T follicular helper cell (primary cell): ENCODE results near the gene SYT5.
A peak's percentile ranks its signal among the peaks of the same experiment; 100 is the strongest.
"Not testable (repeated sequence)": the region's sequence is repeated elsewhere in the genome, so short reads cannot be mapped to it uniquely, and the experiment has no call there.

ENCODE experiments used
- DNase-seq: peaks from one replicate; pipeline ENCODE4 v3.0.0-alpha.2; 2020; ENCODE audit warnings: low read depth

SYT5 gene

GRCh38 chr19:55208880-55209692 is 29.0 kb upstream of the SYT5 start, which contains the start of gene PTPRH:
Gene PTPRH (minus strand): TSS chr19:55209501. CDS start chr19:55209433, 68 bp downstream.
- no peak for DNase-seq

GRCh38 chr19:55206664-55207500 is 26.8 kb upstream of the SYT5 start:
- DNase-seq, result no peak

DNA sequence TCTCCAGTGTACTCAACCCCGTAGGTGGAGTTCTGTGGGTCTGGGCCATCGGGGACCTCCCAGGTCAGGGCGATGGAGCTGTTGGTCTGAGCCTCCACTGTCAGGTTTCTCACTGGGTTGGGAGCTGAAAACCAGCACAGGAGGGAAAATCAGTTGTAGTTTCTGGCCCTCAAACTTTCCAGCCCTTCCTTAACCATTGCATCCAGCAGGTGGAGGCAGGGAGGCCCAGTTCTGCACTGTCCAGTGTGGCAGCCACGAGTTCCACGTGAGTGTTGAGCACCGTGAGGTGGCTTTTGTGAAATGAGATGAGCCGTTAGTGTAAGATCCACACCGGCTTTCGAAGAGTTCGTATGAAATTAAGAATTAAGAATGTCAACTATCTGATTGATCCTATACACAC is 22.1 kb upstream of the SYT5 start:
- not testable (repeated sequence) for DNase-seq

DNA sequence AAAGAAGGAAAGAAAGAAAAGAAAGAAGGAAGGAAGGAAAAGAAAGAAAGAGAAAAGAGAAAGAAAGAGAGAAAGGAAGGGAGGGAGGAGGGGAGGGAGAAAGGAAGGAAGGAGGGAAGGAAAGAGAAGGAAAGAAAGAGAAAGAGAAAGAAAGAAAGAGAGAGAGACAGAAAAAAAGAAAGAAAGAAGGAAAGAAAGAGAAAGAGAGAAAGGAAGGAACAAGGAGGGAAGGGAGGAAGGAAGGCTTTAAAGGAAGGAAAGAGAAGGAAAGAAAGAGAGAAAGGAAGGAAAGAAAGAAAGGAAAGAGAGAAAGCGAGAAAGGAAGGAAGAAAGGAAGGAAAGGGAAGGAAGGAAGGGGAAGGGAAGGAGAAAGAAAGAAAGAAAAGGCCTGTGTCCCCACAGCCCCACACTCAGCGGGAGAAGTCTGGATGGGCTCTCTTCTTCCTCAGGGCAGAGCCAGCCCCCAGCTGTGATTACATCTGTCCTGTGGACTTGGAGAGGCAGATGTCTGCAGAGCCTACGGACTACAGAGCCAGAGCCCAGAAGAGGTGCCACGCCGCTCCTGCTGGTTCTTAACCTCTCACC is 19.6 kb upstream of the SYT5 start:
- no peak for DNase-seq

DNA sequence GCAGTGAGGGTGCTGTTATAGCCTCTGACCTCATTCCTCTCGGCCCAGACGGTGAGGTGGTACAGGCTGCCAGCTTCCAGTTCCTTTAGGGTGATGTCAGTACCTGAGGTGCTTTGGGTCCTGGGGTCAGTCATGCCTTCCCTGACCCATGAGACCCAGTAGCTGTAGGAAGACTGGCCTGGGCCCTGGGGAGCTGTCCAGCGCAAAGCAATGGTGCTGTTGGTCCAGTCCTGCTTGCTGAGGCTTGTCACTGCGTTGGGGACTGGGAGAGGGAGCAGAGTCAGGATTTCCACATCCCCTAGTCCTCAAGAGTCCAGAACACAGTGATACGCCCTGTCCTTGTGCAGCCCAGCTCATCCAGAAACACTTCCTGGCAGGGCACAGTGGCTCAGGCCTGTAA is 18.6 kb upstream of the SYT5 start:
- DNase-seq, result no peak

DNA sequence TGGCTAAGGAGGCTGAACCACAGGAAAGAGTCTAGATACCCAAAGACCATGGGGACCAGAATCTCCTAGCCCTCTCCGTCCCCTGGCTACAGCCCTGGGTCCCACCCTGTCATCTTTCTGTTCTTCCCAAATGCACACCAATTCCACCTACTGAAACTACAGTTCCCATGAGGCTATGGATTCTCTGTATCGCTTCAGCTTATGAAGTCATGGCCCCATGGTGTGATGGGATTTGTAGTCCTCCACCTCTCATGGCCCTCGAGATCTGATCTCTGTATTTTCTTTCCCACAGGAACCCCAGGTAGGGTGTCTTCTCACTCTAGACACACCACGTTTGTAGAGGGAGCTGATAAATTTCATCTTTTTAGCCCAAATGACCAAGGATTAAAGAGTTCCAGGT is 17.4 kb upstream of the SYT5 start:
- no peak for DNase-seq

GRCh38 chr19:55196803-55197202 is 16.7 kb upstream of the SYT5 start:
- DNase-seq, result no peak

DNA sequence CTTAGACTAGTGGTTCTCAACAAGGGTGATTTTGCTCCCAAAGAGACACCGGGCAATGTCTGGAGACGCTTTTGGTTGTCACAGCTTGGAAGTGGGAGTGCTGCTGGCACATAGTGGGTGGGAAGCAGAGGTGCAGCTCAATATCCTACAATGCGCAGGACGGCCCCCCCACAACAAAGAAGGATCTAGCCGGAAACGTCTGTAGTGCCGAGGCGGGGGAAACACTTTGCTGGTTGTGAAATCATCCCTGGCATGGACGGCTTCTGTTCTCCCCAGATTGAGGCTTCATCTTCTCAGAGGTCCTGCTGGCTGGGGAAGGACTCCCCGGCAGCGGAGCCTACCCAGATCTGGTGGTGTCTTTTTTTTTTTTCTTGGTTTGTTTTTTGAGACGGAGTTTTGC is 13.4 kb upstream of the SYT5 start:
- DNase-seq, result no peak

DNA sequence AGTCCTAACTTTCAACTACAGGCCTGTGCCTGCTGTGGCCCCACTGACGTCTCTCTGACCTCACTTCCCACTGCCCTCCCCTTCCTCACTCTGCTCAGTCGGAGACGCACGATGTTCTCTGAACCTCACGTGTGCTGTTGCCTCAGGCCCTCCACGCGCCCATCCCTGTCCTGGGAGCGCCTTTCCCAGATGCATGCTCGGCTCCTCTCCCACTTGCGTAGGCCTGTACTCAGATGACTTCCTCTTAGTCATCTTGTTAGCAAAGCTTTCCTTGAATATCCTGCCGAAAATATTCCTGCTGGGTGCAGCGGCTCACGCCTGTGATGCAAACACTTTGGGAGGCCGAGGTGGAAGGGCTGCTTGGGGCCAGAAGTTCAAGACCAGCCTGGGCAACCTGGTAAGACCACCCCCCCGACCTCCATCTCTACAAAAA is 9.3 kb upstream of the SYT5 start:
- no peak for DNase-seq

DNA sequence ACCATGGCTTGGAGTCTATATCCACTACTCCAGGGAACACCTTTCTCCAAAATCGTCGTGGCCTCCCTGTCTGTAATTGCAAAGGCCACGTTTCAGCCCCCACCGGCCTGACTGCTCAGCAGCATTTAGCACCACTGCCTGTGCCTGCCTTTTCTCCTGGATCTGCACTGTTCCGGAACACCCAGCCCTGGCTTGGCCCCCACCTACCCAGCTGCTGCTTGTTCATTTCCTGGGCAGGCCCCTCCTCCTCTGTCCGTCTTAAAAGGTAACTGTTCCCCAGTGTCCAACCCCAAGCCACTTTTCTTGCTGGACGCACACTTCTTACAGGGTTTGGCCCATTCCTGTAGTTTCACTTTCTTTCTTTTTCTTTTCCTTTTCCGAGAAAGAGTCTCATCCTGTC is 8.5 kb upstream of the SYT5 start:
- DNase-seq, result no peak

DNA sequence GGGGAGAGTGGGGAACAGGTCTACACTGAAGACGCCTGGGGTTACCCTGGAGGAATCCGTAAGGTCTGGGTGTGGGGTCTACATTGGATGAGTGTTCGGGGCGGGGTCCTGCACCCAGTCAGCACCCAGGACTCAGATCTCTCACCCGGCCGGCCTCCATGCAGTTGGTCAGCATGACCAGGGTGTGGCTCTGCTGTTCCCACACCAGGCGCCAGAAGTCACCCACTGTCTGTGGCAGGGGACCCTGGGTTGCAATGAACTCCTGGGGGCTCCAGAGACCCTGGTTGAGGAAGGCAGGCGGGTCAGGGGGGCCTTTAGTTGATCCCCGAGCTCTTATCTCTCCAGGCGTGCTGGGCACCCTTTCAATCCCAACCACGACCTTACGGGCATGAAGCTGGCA is 6.0 kb upstream of the SYT5 start:
- no peak for DNase-seq

DNA sequence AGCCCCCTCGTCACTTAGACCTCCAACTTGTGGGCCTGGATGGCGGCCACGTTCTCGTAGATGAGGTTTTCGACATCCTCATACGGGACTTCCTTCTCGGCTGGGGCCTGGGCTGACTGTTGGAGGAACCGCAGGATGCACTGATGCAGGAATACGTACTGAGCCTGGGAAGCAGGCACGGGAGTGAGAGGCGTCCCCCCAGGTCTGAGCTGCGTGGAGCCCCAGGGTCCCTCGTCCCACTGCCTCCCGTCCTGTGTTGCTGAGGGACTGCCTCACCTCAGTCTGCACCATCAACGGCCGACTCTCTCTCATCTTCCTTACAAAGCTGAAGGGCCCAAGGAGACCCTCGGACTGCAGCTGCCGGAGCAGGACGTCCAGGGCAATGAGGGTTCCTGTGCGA is 1.7 kb upstream of the SYT5 start:
- no peak for DNase-seq

DNA sequence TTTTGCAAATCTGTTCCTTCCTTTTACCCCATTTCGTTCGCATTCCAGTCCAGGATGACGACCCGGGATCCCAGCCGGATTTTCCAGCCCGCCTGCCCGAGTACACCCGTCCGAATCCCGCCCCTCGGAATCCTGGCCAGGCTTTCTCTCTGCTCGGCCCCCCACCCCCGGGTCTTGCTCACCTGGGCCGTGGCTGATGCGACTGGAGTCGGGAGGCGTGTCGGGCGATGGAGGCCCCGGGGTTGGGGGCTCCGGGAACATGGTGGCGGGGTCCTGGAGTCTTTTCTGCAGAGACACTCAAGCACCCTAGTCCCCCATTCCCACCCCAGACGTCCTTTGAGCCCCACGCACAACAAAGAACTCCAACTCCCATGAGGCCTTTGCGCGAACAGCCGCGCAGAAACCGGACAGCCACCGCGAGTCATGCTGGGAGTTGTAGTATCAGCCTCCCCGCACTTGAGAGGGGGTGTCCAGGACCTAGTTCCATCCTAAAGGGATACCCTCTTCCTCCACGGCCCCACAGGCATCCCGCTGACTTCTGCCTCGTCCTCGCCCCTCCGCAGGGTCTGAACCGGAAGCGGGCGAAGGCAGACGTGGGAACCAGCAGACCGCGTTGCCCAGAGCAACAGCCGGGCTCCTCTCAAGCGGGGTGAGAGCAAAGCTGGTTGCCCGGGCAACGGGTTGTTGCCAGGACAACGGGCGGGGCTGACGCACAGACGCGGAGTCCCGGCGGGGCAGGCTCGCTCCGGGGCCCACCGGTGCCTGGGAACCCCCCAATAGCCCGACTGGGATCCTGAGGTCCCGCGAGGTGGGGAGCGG is 1.1 kb downstream of the SYT5 start:
- peak; percentile 97 for DNase-seq

DNA sequence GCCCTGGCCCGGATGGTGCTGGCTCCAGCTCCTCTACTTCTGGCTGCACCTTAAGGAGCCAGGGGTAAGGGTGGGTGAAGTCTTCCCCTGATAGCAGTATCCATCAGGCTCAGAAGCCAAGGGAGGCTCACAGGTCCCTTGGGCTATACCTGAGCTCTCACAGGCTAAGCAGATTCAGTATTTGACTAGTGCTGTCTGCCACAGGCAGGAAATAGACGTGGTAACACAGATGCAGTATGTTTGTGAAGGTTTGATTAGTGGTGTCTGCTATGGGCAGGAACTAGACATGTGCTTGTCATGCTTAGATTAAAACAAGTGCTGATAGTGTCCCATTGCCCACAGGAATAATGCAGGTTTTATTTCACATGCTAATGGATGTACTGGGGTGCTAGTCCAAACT is 4.0 kb downstream of the SYT5 start:
- DNase-seq, result no peak

GRCh38 chr19:55175117-55175867 is 4.8 kb downstream of the SYT5 start:
- DNase-seq, result no peak

DNA sequence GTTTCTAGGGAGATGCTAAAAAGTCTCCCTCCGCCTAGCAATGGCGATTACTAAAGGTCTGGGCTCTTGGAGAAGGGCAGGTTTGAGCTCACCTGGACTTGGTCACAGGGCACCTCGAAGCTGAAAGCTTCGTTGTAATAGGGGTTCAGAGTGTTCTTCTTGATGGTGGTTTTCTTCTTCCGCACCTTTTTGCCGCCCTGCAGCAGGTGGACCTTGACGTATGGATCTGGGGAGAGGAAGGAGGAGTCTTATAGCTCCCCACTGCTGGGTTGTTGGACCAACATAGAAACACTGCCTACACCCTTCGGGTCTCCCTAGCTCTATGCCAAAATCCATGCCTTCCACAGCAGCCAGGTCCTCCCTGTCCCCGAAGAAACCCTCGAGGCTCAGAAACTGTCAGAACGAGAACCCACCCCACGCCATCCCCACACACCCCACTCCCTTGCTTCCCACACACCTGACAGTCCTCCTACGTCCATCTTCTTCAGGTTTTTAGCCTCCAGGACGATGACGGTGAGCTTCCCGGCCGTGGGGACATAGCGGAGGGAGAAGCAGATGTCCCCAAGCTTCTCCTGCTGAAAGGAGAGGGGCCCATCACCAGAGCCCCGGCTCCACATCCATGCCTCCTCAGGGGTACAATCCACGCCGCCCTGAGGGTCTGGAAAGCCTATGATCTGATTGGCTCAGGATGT is 5.5 kb downstream of the SYT5 start:
- no peak for DNase-seq

DNA sequence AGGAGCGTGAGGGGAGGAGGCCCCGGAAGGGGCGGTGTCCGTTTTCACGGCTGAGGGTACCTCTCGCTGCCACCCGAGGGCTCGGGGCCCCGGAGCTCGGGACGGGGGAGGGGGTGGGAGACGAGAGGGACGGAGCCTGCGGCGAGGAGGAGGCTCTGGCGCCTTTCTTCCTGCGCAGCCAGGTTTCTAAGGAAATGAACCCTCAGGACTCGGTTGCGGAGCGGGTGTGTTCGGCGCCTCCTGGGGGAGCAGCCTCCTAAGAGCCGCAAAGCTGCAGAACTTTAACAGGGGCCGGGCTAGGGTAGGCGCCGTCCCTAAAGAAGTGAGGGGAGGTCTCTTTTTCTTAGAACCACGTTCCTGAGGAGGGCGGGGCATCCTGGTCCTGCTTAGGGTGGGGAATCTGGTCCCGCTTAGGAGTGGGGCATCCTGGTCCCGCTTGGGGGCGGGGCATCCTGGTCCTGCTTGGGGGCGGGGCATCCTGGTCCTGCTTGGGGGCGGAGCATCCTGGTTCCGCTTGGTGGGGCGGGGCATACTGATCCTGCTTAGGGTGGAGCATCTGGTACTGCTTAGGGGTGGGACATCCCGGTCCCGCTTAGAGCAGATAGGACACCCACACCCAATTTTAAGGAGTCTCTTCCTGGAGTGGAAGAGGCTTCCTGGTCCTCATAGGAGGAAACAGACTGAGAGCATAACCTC is 6.2 kb downstream of the SYT5 start:
- peak; percentile 11 for DNase-seq

GRCh38 chr19:55173186-55173713 is 6.8 kb downstream of the SYT5 start:
- no peak for DNase-seq

DNA sequence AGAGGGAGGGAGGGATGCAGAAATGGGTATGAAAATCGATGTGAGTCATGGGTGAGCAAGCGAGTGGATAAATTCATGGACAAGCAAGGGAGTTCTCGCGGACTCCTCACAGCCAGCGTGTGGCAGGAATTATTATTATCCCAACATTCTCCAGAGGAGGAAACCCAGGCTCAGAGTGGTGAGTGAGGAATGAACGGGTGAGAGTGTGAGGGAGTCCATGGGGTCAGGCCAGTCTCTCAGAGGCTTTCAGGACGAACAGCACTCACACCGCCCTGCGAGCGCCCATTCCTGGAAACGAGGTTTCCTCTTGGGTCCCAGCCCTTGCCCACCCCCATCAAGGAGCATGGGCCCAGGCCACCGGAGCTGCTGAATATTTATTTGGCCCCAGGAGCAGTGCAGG is 7.3 kb downstream of the SYT5 start:
- no peak for DNase-seq

DNA sequence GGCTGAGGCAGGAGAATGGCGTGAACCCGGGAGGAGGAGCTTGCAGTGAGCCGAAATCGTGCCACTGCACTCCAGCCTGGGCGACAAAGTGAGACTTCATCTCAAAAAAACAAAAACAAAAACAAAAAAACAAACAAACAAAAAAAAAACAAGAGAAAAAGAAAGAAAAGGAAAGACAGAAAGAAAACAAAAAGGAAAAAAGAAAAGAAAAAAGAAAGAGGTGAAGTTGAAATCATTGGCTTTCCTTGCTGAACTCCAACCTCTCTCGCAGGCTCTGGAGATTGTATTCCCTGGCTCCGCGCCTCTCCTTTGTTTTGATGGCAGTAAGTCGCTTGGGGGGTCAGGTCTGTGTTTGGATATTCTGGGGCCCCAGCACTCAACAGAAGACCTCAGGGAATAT is 7.8 kb downstream of the SYT5 start:
- not testable (repeated sequence) for DNase-seq
